Ascending aorta (tissue), 2 donors: ENCODE data around the gene ARID5B. TPM values are rescaled to one million over a fixed set of nuclear protein-coding genes. Genes with fewer than 3 reads are reported as not detected.

Source experiments
- DNase-seq, 2 donors: peaks; one replicate each; pipeline ENCODE4 v3.0.0-alpha.2; 2019; ENCODE audit warnings: low spot score in 2 of 2
- H3K27ac ChIP-seq, 2 donors: fragments of 200-600 bp; sonication (generic); one replicate each; pipeline ENCODE4 v1.5.1; 2016 to 2017; ENCODE audit warnings: mild to moderate bottlenecking in 1 of 2
- H3K27me3 ChIP-seq: fragments of 200-600 bp; sonication (generic); one replicate; pipeline ENCODE4 v1.5.1; 2017
- H3K36me3 ChIP-seq, 2 donors: fragments of 200-600 bp; sonication (generic); one replicate each; pipeline ENCODE4 v1.5.1; 2016
- H3K4me1 ChIP-seq, 2 donors: fragments of 200-600 bp; sonication (generic); one replicate each; pipeline ENCODE4 v1.5.1; 2016 to 2017; ENCODE audit warnings: mild to moderate bottlenecking in 1 of 2
- H3K4me3 ChIP-seq, 2 donors: fragments of 200-600 bp; sonication (generic); one replicate each; pipeline ENCODE4 v1.5.1; 2016 to 2017; ENCODE audit warnings: mild to moderate bottlenecking in 1 of 2
- H3K9me3 ChIP-seq, 2 donors: fragments of 200-600 bp; sonication (generic); one replicate each; pipeline ENCODE4 v1.5.1; 2016
- intact Hi-C: fragments of 100-400 bp; cut with DNase I; formaldehyde crosslinking; loops from one replicate; pipeline ENCODE4 v1.15.1; 2023
- total RNA-seq: library from RNA; depleted of rRNA; stranded (reverse); fragments of >200 nt; gene quantifications from one replicate; pipeline ENCODE4 v1.1.0, GENCODE V29; 2016
- TF ChIP-seq, protein P1 (sequence below), 3 experiments: fragments of 200-600 bp in 2 of 3; fragments of 450-650 bp in 1 of 3; sonication (generic) in 2 of 3; IDR thresholded peaks; one replicate each; pipeline ENCODE4 v1.5.1; 2016 to 2019; ENCODE audit warnings: antibody characterized with exemption in 3 of 3, mild to moderate bottlenecking in 1 of 3, moderate library complexity in 1 of 3

Gene ARID5B
- total RNA-seq, 1 donor from 2014 or later: 92.5 TPM

DNA sequence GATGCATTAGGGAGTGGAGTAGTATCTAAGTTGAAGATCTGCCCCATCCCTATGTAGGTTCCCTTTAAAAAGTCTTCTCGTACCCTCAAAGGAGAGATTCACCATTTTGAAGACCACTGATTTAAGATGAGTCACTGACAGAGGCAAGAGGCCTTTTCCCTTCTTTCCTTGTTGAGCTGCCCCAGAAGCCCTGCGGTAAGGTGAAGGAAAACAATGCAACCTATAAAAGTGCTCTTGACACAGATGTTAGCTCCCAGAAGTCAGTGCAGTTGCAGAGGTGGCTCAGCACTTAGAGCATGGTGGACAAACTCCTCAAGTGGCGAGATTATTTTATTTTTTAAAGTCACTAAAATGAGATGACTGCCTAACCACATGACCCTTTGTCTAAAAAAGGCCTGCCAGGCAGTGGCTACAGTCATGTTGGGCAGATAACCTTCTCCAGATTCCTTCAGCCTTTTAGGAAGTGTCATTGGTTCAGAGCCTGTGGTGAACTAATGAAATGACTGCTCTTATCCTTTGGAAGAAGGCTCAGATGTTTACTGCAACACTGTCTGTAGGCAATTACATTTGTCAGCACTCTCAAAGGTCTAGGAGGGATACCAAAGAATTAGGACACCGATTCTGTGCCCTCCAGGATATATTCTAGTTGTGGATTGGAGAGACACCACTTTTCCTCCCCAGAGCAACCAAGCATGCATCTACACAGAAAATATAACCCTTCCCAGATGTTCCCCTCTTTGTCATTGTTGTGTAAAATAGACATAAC, 88.7 kb downstream of the ARID5B start:
- no peak for DNase-seq
- no peaks in the 10 kb centered on the region for H3K9me3 ChIP-seq
- peaks cover 3 to 38% of the 10 kb centered on the region in 2 donors for H3K4me1 ChIP-seq
- no peak overlapping the region for H3K4me3 ChIP-seq
- no peaks in the 10 kb centered on the region for H3K27me3 ChIP-seq
- no peaks in the 10 kb centered on the region for H3K36me3 ChIP-seq
- TF ChIP-seq, protein P1, sequence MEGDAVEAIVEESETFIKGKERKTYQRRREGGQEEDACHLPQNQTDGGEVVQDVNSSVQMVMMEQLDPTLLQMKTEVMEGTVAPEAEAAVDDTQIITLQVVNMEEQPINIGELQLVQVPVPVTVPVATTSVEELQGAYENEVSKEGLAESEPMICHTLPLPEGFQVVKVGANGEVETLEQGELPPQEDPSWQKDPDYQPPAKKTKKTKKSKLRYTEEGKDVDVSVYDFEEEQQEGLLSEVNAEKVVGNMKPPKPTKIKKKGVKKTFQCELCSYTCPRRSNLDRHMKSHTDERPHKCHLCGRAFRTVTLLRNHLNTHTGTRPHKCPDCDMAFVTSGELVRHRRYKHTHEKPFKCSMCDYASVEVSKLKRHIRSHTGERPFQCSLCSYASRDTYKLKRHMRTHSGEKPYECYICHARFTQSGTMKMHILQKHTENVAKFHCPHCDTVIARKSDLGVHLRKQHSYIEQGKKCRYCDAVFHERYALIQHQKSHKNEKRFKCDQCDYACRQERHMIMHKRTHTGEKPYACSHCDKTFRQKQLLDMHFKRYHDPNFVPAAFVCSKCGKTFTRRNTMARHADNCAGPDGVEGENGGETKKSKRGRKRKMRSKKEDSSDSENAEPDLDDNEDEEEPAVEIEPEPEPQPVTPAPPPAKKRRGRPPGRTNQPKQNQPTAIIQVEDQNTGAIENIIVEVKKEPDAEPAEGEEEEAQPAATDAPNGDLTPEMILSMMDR (IDR thresholded peaks at IDR 0.05): no peak
- peak overlapping the region; percentile 45 to 60 for H3K27ac ChIP-seq
- intact Hi-C loops: loop anchor here (5.0 to 10.0 kb wide), 2 partner anchors 47 to 155 kb away; no protein-coding TSS in a partner anchor

DNA sequence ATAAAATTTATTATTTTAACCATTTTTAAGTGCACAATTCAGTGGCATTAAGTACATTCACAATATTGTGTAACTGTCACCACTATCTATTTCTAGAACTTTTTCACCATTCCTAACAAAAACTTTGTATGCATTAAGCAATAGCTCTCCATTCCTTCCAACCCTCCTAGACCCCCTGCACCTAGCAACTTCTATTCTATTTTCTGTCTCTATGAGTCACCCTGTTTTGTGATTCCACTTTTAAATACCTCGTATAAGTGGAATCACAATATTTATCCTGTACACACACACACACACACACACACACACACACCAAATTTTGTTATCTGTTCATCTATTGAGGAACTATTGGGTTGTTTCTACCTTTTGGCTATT, 89.2 kb downstream of the ARID5B start:
- Histone ChIP-seq H3K4me1 (peaks cover 3 to 40% of the 10 kb centered on the region in 2 donors), H3K4me3 (no peak overlapping the region), H3K27me3 (no peaks in the 10 kb centered on the region), H3K36me3 (no peaks in the 10 kb centered on the region), H3K27ac (peak overlapping the region; percentile 60 to 73), H3K9me3 (no peaks in the 10 kb centered on the region)
- intact Hi-C loops: loop anchor here (5.0 to 10.0 kb wide), 2 partner anchors 47 to 156 kb away; no protein-coding TSS in a partner anchor
- no peak for DNase-seq
- TF ChIP-seq, protein P1 (IDR thresholded peaks at IDR 0.05): no peak

DNA sequence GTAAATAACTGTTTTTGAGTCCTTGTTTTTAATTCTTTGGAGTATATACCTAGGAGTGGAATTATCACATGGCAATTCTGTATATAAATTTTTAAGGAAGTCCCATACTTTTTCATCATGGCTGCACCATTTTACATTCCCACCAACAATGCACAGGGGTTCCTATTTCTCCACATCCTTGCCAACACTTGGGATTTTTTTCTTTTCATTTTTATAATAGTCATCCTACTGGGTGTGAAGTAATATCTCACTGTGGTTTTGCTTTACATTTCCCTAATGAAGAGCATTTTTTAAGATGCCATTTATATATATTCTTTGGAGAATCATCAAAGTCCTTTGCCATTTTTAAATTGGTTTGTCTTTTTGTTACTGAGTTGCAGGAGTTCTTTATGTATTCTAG, 89.7 kb downstream of the ARID5B start:
- Histone ChIP-seq H3K9me3 (no peaks in the 10 kb centered on the region), H3K4me3 (no peak overlapping the region), H3K36me3 (no peaks in the 10 kb centered on the region), H3K27ac (peak overlapping the region; percentile 73 to 87), H3K4me1 (peaks cover 3 to 44% of the 10 kb centered on the region in 2 donors), H3K27me3 (no peaks in the 10 kb centered on the region)
- intact Hi-C loops: loop anchor here (5.0 to 10.0 kb wide), 2 partner anchors 46 to 156 kb away; no protein-coding TSS in a partner anchor
- no peak for DNase-seq
- TF ChIP-seq, protein P1 (IDR thresholded peaks at IDR 0.05): no peak

DNA sequence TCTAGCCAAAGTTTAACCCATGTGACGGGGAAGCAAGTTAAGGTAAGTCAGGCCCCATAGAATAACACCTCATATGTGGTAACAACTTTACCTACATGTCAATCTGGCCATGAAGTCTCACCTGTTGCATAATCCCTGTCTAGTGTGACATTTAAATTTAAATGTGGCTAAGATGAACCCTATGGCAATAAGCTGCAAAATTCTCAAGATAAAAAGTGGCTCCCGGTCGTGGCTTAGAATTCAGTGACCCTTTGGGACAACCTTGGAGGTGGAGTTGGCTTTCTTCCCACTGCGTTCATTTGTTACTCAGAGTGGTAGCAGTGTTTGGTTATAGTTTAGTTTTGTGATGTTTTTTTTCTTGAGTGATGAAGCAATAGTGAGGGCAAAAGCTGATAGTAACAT, 90.6 kb downstream of the ARID5B start:
- intact Hi-C loops: loop anchor here (2.0 to 10.0 kb wide), 6 partner anchors 27 to 157 kb away; no protein-coding TSS in a partner anchor
- Histone ChIP-seq H3K36me3 (no peaks in the 10 kb centered on the region), H3K9me3 (no peaks in the 10 kb centered on the region), H3K27ac (peak overlapping the region; percentile 73 to 87), H3K4me1 (peaks cover 3 to 53% of the 10 kb centered on the region in 2 donors), H3K4me3 (peak overlapping the region in 1 of 2 donors; percentile 34), H3K27me3 (no peaks in the 10 kb centered on the region)
- peak in 1 of 2 donors; percentile 78 for DNase-seq
- TF ChIP-seq, protein P1 (IDR thresholded peaks at IDR 0.05): no peak

DNA sequence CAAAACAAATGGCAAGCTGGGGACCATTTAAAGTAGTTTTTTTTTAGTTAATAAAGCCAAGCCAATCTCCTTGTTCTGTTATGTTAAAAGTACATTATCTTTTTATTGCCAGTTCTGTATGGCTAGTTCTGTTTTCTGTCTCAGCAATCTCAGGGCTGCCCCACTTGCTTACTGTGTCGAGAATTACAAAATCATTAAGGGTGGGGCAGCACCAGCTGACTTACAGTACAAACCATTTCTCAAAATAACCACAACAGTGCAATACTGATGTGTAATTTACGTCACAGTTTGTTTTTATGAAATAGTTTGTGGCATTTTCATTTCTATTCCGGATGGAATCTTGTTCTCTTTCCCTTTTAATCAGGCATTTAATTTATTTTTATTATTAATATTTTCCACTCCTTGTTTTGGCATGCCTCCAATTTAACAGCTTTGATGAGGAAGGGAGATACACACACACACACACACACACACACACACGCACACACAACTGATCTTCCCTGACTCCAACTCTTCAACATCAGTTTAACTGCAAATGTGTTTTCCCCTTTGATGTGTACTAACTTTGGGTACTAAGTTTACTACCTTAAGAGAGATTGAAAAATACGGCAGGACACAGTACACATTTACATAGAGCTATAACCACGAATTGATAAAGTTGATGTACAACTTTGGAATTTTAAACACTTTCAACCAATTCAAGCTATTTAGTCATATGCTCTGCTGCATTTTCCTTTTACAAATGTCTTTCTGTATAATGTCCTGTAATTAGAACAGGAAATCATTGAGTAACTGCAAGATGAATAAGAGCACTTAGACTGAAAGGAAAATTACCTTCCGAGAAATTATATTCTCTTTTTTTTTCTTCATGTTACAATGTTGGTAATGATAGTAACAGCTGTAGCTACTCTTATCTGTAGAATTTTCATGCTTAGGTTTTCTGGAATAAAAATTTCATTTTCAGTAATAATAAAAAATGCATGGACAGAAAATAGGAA, 91.5 kb downstream of the ARID5B start:
- no peaks in the 10 kb centered on the region for H3K9me3 ChIP-seq
- TF ChIP-seq, protein P1 (IDR thresholded peaks at IDR 0.05): no peak
- DNase-seq: peak; percentile 48 to 88
- no peaks in the 10 kb centered on the region for H3K36me3 ChIP-seq
- H3K27ac ChIP-seq: peak overlapping the region; percentile 73 to 87
- peak overlapping the region; percentile 34 to 40 for H3K4me3 ChIP-seq
- no peaks in the 10 kb centered on the region for H3K27me3 ChIP-seq
- intact Hi-C loops: loop anchor here (2.0 to 10.0 kb wide), 6 partner anchors 26 to 158 kb away; no protein-coding TSS in a partner anchor
- peaks cover 3 to 54% of the 10 kb centered on the region in 2 donors for H3K4me1 ChIP-seq
